RWPE2 (cell line): ENCODE data around the gene PPFIA4.

Experiments used
- ATAC-seq: fragments of 200-7000 bp; cut with Tn5 transposase; 3 replicates; pipeline ENCODE4 v1.9.1; 2021; ENCODE audit warnings: low read depth
- DNase-seq: peaks from one replicate; pipeline ENCODE4 v3.0.0-alpha.2; 2020; ENCODE audit warnings: low spot score
- H3K27ac ChIP-seq: fragments of 450-650 bp; 2 replicates; pipeline ENCODE4 v1.5.1; 2017; ENCODE audit warnings: mild to moderate bottlenecking; ENCODE audit not compliant: poor library complexity, severe bottlenecking
- H3K27me3 ChIP-seq: fragments of 250-450 bp; sonication (Bioruptor Pico); 2 replicates; pipeline ENCODE4 v1.5.1; 2021; ENCODE audit warnings: mild to moderate bottlenecking, moderate library complexity; ENCODE audit not compliant: insufficient read depth, poor library complexity, severe bottlenecking
- H3K36me3 ChIP-seq: fragments of 250-450 bp; sonication (Bioruptor Pico); 2 replicates; pipeline ENCODE4 v1.5.1; 2020; ENCODE audit warnings: low read depth, mild to moderate bottlenecking, moderate library complexity
- H3K4me1 ChIP-seq: fragments of 250-450 bp; sonication (Bioruptor Pico); 2 replicates; pipeline ENCODE4 v1.5.1; 2021; ENCODE audit warnings: mild to moderate bottlenecking, moderate library complexity; ENCODE audit not compliant: insufficient read depth, poor library complexity, severe bottlenecking
- H3K4me3 ChIP-seq: fragments of 250-450 bp; sonication (Bioruptor Pico); 2 replicates; pipeline ENCODE4 v1.5.1; 2021; ENCODE audit warnings: mild to moderate bottlenecking, moderate library complexity; ENCODE audit not compliant: severe bottlenecking
- H3K9me3 ChIP-seq: fragments of 250-450 bp; sonication (Bioruptor Pico); 2 replicates; pipeline ENCODE4 v1.5.1; 2021; ENCODE audit warnings: mild to moderate bottlenecking, moderate library complexity; ENCODE audit not compliant: severe bottlenecking
- TF ChIP-seq, protein P1 (sequence below): fragments of 450-650 bp; IDR thresholded peaks from one replicate; pipeline ENCODE4 v1.5.1; 2017; ENCODE audit warnings: mild to moderate bottlenecking, moderate library complexity; ENCODE audit not compliant: poor library complexity, severe bottlenecking

PPFIA4 gene

DNA sequence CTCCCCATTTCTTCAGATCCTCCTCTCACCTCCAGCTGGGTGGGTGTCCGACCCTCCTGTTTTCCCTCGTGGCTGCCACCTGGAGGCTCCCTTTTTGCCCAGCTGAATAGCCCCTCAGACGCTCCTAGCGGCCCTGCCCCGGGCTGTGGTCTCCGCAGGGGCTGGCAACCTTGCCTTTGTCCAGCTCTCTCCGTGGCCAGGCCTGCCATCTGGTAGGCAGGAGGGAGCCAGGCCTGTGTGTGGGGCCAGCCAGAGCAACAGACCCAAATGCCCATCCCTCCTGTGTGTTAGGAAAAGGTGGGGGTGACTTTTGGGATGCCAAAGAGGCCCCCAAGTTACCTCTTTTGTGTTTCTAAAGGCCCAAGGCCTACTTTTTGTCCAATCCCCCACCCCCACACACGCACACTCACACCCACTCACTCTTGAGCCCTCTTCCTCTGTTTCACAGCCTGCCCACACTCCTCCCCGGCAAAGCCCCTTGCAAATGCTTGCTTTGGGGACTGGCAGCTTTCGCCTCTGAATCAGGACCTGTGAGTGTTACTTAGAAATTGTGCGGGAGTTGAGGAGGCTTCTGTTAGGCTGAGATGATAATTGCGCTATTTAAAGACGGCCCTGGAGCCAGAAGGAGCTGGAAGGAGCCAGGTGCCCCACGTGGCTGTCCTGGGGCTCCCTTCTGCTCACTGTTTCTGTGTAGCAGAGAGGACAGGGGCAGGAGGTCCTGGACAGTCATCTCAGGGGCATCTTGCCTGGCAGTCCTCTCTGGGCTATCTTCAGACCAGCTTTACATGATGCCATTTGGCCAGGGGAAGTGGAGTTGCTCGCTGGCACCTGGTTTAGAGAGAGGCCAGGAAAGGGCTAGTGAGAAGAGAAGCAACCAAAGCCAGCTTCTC, 9.1 kb downstream of the PPFIA4 start:
- no peaks in the 10 kb centered on the region for H3K27me3 ChIP-seq
- ATAC-seq (no peak), DNase-seq (no peak)
- TF ChIP-seq, protein P1, sequence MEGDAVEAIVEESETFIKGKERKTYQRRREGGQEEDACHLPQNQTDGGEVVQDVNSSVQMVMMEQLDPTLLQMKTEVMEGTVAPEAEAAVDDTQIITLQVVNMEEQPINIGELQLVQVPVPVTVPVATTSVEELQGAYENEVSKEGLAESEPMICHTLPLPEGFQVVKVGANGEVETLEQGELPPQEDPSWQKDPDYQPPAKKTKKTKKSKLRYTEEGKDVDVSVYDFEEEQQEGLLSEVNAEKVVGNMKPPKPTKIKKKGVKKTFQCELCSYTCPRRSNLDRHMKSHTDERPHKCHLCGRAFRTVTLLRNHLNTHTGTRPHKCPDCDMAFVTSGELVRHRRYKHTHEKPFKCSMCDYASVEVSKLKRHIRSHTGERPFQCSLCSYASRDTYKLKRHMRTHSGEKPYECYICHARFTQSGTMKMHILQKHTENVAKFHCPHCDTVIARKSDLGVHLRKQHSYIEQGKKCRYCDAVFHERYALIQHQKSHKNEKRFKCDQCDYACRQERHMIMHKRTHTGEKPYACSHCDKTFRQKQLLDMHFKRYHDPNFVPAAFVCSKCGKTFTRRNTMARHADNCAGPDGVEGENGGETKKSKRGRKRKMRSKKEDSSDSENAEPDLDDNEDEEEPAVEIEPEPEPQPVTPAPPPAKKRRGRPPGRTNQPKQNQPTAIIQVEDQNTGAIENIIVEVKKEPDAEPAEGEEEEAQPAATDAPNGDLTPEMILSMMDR, result no peak
- H3K36me3 ChIP-seq, result no peaks in the 10 kb centered on the region
- H3K4me1 ChIP-seq, result peaks cover 8% of the 10 kb centered on the region
- no peak overlapping the region for H3K4me3 ChIP-seq
- H3K27ac ChIP-seq, result no peak overlapping the region
- H3K9me3 ChIP-seq, result no peaks in the 10 kb centered on the region

DNA sequence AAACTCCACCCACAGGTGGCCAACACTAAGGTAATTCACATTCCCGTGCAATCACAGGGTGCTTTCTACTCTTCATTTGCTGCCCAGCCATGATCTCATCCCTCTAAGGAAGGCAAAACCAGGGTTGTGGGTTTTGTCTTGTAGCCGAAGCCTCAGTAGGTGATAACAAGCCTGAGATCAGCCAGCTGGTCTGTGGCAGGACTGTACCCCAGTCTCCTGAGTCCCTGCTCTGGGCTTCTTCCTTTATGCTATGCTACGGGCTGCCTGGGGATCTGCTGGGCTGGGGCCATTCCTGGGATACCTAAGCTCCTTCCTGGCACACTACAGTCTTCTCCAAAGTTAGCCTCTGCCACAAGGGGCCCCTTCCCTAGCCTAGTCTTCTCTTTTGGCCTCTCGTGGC, 9.8 kb downstream of the PPFIA4 start:
- H3K4me1 ChIP-seq, result peaks cover 8% of the 10 kb centered on the region
- no peak overlapping the region for H3K27ac ChIP-seq
- no peaks in the 10 kb centered on the region for H3K27me3 ChIP-seq
- DNase-seq, result peak; percentile 30
- H3K9me3 ChIP-seq, result no peaks in the 10 kb centered on the region
- no peak for ATAC-seq
- no peaks in the 10 kb centered on the region for H3K36me3 ChIP-seq
- TF ChIP-seq, protein P1, result no peak
- no peak overlapping the region for H3K4me3 ChIP-seq

- ATAC-seq (no peak), DNase-seq (no peak)
- H3K36me3 ChIP-seq, result no peaks in the 10 kb centered on the region
- peaks cover 8% of the 10 kb centered on the region for H3K4me1 ChIP-seq
- H3K4me3 ChIP-seq, result no peak overlapping the region
- no peak overlapping the region for H3K27ac ChIP-seq
- no peaks in the 10 kb centered on the region for H3K9me3 ChIP-seq
- TF ChIP-seq, protein P1, result no peak
- H3K27me3 ChIP-seq, result no peaks in the 10 kb centered on the region
Observed at GRCh38 chr1:203036537-203036936, 10.2 kb downstream of the PPFIA4 start.

GRCh38 chr1:203037509-203038190, 11.4 kb downstream of the PPFIA4 start:
- H3K27ac ChIP-seq, result no peak overlapping the region
- no peak overlapping the region for H3K4me3 ChIP-seq
- ATAC-seq, result no peak

More at GRCh38 chr1:203037509-203038190, 11.4 kb downstream of the PPFIA4 start:
- H3K4me1 ChIP-seq, result peaks cover 8% of the 10 kb centered on the region
- TF ChIP-seq, protein P1, result no peak
- DNase-seq, result no peak
- no peaks in the 10 kb centered on the region for H3K9me3 ChIP-seq
- H3K27me3 ChIP-seq, result no peaks in the 10 kb centered on the region
- H3K36me3 ChIP-seq, result no peaks in the 10 kb centered on the region
